ENCODE results near the gene SENP3. TPM values are rescaled to one million over a fixed set of nuclear protein-coding genes. Genes with fewer than 3 reads are reported as not detected.

The SENP3 gene
- total and polyA plus RNA-seq, 2 of the 13 experiments (the other 11 are each of a cell fraction or from before 2014, with no cell fraction given) = 55.8 to 75.4 TPM

GRCh38 chr17:7555320-7555948 lies 6.3 kb upstream of the SENP3 start:
- Histone ChIP-seq H3K27ac (ENCODE audit: extremely low read length, insufficient read depth, low read length) (no peak overlapping the region), H3K4me3 (replicated peaks in 1 of 3; ENCODE audit: insufficient read depth in 1 of 3, low read depth in 2 of 3, low read length in 3 of 3) (no peak overlapping the region), H3K9ac (ENCODE audit: insufficient read depth, low read depth, low read length) (no peak overlapping the region), H2AFZ (ENCODE audit: low read length) (no peak overlapping the region), H3K4me1 (ENCODE audit: insufficient read depth, low read length) (peaks cover 65% of the 10 kb centered on the region), H3K36me3 (replicated peaks in 1 of 2; ENCODE audit: control insufficient read depth in 1 of 2, insufficient read depth in 2 of 2, low read length in 2 of 2) (no peaks in the 10 kb centered on the region), H3K9me3 (ENCODE audit: low read length) (no peaks in the 10 kb centered on the region), H3K4me2 (ENCODE audit: low read depth, low read length) (no peak overlapping the region), H3K27me3 (ENCODE audit: control insufficient read depth in 1 of 2, insufficient read depth in 2 of 2, low read length in 2 of 2) (no peaks in the 10 kb centered on the region), H3K79me2 (ENCODE audit: insufficient read depth, low read length) (no peaks in the 10 kb centered on the region), H4K20me1 (ENCODE audit: insufficient read depth, low read length) (no peaks in the 10 kb centered on the region)
- POLR2A ChIA-PET = no interaction called here
- ATAC-seq = no peak
- in situ Hi-C loops (cut with HindIII; ENCODE audit: extremely low pct_ligation_motif_present, low pct_unique_long_range_greater_than_20kb) (loop anchor here (5.0 kb wide), 1 partner anchor 43 kb away; no protein-coding TSS in a partner anchor), intact Hi-C loops (cut with micrococcal nuclease; ENCODE audit: unreplicated experiment) (no loop called here)
- 66% methylated on average over 10 of the region's 10 CpGs for WGBS (ENCODE audit: low lambda C conversion rate)
- no peak for DNase-seq (ENCODE audit: low spot score)
- no TSS peak for BruUV-seq (replicated peaks)
- CTCF ChIA-PET (ENCODE audit: low intra/inter-chr PET ratio, low total read pairs) = no interaction called here
- no peak for FAIRE-seq
- no peak for TF ChIP-seq GMEB1 (CRISPR knock-in tag; IDR thresholded peaks at IDR 0.05; ENCODE audit: borderline replicate concordance)
- no peak for TF ChIP-seq ETV6 (CRISPR knock-in tag; conservative IDR thresholded peaks at IDR 0.05)
- TF ChIP-seq PAXIP1 (CRISPR knock-in tag; conservative IDR thresholded peaks at IDR 0.05) = no peak
- TF ChIP-seq ZNF768 (CRISPR knock-in tag; IDR thresholded peaks at IDR 0.05) = no peak
- no peak for TF ChIP-seq DR1 (CRISPR knock-in tag; IDR thresholded peaks at IDR 0.05)
- no peak for TF ChIP-seq ZFP37 (CRISPR knock-in tag; IDR thresholded peaks at IDR 0.05; ENCODE audit: borderline replicate concordance)
- no peak for TF ChIP-seq STAT6 (CRISPR knock-in tag; IDR thresholded peaks at IDR 0.05; ENCODE audit: borderline replicate concordance)
- no peak for TF ChIP-seq MAFG (CRISPR knock-in tag; IDR thresholded peaks at IDR 0.05)
- no peak for TF ChIP-seq SMAD9 (CRISPR knock-in tag; IDR thresholded peaks at IDR 0.05)
- no peak for TF ChIP-seq CBX1 (IDR thresholded peaks at IDR 0.05; ENCODE audit: low read depth)
- TF ChIP-seq DZIP1 (CRISPR knock-in tag; IDR thresholded peaks at IDR 0.05) = no peak
- TF ChIP-seq ZMAT3 (CRISPR knock-in tag; conservative IDR thresholded peaks at IDR 0.05) = no peak
- no peak for TF ChIP-seq ZSCAN22 (CRISPR knock-in tag; IDR thresholded peaks at IDR 0.05)
- no peak for TF ChIP-seq ASH2L (IDR thresholded peaks at IDR 0.05; ENCODE audit: insufficient read length, low read depth, low read length)
